Body of pancreas (tissue), 4 donors: Measurements from ENCODE around the gene ZNF562.

ENCODE experiments used
- CTCF ChIP-seq, 7 experiments: fragments of 450-650 bp in 4 of 7; fragments of 200-600 bp in 3 of 7; sonication (generic) in 3 of 7; IDR thresholded peaks; one replicate each; pipeline ENCODE4 v1.5.1; 2016 to 2019; ENCODE audit warnings: antibody characterized with exemption in 7 of 7
- POLR2A ChIP-seq, 3 donors: fragments of 450-650 bp; IDR thresholded peaks; one replicate each; pipeline ENCODE4 v1.6.1; 2016; ENCODE audit warnings: antibody characterized with exemption in 3 of 3, mild to moderate bottlenecking in 2 of 3

GRCh38 chr19:9636018-9636417 is 38.9 kb downstream of the ZNF562 start:
- TF ChIP-seq CTCF (IDR thresholded peaks at IDR 0.05) = no peak
- TF ChIP-seq POLR2A (IDR thresholded peaks at IDR 0.05) = no peak
